ENCODE results near the gene USP34.

Gene USP34

DNA sequence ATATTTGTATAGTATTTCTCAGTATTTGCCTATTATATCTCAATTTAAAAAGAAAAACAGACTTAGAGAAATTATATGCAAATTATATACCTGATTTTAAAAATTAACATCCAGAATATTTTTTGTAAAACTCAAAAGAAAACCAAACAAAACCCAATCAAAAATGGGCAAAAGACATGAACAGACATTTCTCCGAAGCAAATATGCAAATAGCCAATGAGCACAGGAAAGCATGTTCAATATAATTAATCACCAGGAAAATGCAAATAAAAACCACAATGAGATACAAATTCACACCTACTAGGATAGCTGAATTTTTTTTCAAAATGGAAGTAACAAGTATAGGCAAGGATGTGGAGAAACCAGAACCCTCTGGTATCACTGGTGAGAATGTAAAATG lies 108.0 kb downstream of the USP34 start:
- DNase-seq, result no peak

DNA sequence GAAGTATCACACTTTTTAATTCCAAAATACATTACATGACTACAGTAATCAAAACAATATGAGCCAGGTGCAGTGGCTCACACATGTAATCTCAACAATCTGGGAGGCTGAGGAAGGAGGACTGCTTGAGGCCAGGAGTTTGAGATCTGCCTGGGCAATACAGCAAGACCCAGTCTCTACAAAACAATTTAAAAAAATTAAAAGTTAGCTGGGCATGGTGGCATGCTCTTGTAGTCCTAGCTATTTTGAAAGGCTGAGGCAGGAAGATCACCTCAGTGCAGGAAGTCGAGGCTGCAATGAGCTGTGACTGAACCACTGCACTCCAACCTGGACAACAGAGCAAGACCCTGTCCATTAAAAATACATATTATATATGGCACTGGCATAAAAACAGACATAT lies 109.8 kb downstream of the USP34 start:
- DNase-seq, result no peak

DNA sequence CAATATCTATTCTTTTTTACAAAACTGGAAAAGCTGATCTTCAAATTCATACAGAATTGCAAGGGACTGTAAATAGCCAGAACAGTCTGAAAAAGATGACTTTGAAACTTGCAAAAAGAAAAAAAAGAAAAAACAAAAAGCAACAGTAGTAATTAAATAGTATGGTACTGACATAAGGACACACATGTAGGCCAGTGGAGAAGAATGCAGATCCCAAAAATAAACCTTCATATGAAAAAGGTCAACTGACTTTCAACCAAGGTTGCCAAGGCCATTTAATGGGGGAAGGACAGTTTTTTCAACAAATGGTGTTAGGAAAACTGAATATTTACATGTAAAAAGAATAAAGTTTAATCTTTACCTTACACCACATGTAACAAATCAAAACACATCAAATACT lies 111.8 kb downstream of the USP34 start:
- no peak for DNase-seq

DNA sequence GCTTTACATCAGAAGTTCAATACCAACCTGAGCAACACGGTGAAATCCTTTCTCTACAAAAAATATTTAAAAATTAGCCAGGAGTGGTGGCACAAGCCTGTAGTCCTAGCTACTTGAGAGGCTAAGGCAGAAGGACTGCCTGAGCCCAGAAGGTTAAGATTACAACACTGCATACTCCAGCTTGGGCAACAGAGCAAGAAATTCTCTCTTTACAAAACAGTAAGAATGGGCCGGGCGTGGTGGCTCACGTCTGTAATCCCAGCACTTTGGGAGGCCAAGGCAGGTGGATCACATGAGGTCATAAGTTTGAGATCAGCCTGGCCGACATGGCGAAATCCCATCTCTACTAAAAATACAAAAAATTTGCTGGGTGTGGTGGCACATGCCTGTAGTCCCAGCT lies 113.2 kb downstream of the USP34 start:
- DNase-seq, result no peak

DNA sequence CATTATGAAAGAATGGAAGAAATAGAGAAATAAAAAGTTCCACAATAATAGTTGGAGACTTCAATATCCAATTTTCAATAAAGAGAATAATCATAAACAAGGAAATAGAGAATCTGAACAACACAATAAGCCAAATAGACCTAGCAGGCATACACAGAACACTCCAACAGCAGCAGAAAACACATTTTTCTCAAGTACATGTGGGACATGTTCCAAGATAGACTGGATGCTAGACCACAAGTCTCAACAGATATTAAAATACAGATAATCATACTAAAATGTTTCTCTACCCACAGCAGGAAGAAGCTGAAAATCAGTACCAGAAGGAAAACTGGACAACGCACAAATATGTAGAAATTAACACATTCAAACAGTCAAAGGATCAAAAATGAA lies 113.9 kb downstream of the USP34 start:
- no peak for DNase-seq

DNA sequence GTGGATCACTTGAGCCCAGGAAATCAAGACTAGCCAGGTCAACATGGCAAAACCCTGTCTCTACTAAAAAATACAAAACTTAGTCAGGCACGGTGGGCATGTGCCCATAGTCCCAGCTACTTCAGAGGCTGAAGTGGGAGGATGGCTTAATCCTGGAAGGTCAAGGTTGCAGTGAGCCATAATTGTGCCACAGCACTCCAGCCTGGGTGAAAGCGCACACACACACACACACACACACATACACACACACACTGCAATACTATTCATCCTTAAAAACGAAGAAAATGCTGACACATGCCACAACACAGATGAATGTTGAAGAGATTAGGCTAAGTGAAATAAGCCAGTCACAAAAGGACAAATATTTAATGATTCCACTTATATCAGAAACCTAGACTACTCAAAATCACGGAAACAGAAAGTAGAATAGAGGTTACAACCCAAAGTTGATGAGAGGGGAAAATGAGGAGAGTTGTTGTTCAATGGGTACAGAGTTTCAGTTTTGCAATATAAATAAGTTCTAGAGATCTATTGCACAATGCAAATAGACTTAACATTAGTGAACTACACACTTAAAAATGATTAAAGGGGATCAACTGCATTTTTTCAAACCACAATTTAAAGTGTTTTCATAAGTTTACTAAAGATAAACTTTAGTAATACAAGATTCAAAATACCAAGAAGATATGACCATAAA lies 114.5 kb downstream of the USP34 start:
- DNase-seq, result no peak

DNA sequence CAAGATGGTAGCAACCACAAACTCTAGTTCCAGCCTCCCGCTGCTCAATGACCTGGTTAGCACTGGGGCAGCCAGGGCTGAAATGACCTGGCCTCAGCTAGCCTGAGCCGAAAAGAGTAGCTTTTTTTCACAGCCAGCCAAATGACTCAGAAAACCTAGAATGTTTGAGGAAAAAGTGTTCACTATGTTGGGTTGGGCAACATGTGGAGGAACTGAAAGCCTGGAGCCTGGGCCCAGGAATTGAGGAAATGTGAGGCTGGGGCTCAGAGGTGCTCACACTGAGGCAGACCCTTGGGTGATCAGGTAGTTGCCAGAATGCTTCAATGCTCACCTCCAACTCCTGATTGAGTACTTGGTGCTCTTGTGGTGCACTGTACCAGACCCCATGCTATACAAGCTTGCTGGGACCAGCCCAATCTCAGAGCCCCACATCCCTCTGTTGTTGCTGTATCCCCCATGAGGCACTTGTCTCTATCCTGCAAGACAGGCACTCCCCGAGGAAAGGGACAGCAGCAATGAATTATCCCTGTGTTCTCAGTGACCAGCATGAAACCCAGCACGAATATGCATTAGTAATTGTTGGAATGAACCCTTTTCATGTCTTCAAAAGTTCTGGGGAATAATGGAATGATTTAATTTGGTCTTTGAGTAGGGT lies 116.2 kb downstream of the USP34 start:
- no peak for DNase-seq

DNA sequence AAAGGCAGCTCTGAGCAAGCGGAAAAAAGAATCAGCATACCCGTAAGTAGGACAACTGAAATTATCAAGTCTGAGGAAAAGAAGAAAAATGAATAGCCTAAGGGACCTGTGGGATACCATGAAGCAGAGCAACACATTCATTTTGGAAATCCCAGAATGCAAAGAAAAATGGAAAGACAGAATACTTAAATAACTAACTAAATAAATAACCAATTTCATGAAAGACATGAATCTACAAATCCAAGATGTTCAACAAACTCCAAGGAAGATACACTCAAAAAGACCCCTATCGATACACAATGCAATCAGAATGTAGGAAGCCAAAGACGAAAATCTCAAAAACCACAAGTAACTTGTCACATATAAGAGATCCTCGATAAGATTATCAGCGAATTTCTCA lies 117.0 kb downstream of the USP34 start:
- no peak for DNase-seq

DNA sequence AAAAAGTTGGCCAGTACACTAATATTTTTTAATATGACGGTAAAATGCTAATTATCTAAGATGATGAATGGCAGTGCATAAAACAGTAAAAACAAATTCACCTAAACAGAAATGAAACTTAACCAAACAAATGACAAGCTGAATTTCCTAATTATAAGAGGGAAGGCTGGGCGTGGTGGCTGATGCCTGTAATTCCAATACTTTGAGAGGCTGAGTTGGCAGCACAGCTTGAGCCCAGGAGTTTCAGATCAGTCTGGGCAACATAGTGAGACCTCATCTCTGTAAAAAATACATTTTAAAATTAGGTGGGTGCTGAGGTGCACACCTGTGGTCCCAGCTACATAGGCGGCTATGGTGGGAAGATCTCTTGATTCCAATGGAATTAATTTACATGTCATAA lies 120.1 kb downstream of the USP34 start:
- DNase-seq, result no peak

DNA sequence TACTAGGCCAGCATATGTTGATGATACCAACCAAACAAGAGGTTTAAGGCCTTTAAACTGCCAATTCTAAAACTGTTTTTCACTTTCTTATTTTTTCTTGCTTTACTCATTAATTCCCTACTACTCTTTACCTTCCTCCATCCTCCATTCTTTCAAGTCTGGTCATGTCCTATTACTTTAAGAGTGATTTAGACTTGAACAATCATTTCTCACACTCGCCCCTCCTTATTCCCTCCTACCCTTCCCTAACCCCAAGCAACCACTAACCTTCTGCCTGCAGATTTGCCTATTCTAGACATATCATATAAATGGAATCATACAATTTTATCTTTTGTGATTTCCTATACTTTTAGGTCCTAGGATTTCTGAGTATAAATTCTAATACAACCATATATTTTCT lies 127.7 kb downstream of the USP34 start:
- DNase-seq, result no peak

DNA sequence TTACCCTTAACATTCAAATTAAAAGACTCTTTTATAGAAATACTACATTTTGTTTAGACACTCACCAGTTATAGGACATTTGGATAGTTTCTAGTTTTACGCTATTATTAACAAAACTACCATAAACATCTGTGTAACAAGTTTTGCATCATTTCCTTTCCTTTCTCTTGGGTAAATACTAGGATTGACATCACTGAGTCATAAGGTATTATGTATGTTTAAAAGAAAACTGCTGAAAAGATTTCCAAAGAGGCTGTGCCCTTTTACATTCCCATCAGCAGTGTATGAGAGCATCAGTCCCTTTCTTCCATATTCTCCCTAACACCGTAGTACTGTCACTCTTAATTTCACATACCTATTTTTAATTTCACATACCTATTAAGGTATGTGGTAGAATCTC lies 130.6 kb downstream of the USP34 start:
- no peak for DNase-seq

DNA sequence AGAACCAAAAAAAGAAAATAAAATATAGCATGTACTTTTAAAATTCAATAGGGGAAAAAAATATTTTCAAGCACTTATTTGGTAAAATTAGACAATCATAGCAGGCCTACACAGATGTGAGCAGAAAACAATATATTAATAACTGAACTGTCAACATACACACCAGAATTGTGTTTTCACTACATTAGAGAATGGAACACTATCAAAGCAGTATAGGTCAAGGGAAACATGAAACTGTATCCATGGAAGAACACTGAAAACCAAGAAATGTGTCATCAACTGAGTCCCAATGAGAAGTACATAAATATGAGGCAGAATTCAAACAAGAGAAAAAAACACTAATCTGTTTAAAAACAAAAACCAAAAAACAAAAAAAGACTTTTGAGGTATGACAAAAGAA lies 132.4 kb downstream of the USP34 start:
- DNase-seq, result no peak

DNA sequence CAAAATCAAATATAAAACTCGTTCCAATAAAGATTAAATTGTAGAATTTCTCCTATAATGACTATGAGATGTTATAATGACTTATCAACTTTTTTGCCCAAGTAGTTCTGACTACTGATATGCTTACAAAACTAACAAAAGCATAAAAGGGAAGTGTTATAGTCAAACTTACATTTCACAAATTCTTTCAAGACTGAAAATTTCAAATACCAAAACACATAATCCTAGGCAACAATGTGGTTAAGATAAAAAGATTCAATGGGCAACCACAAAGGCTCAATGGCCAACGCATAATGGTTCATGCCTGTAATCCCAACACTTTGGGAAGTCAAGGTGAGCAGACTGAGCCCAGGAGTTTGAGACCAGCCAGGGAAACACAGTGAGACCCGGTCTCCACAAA lies 135.7 kb downstream of the USP34 start:
- DNase-seq, result no peak

DNA sequence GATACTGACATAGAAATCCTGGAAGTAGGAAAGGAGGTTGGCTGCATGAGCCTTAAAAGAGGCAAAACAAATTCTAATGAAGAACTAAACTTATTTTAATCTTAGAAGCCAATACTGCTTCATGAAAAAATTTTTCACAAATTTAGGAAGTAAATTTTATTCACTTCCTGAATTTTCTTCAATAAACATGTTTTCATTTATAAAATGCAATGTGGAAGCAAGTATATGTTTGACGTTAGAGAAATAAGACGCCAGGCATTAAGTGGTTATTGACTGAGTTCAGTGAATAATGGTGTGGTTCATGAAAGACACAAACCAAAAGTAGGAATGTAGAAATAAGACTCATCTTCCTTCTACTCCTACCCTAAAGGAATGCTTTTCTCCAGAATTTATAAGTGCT lies 136.4 kb downstream of the USP34 start:
- no peak for DNase-seq

DNA sequence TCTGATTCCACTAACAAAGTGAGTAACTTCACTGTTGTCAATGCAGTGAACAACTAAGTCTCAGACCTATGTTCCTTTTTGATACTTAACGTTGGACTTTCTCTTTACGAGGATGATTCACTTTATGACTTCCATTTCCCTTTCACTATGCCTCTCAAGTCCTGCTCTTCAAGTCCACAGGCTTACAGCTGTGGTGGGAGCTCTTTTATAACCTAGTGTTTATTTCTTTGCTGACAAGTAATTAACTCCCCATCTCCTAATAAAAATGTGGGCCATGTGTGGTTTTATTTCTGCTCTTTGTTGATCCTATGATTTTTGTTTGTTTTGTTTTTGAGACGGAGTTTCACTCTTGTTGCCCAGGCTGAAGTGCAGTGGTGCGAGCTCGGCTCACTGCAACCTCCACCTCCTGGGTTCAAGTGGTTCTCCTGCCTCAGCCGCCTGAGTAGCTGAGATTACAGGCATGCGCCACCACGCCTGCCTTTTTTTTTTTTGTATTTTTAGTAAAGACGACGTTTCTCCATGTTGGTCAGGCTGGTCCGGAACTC lies 142.1 kb downstream of the USP34 start:
- no peak for DNase-seq

DNA sequence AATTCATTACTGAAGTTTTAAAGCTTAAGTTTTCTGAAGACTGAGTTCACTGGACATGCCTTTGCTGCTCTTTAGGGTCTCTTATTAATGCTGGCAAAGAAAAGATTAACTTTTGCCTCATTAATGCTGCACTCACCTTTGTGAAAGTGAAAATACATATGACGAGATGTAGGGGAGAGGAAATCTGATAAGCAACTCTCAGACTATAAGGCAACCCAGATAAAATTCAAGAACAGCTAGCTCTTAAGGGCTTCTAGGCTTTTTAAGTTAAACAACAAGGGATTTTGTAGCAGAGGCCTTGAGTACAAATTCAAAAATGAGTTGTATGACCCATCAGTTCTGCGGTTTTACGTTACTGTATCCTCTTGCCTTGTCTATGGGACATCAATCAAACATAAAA lies 143.7 kb downstream of the USP34 start:
- DNase-seq, result no peak

DNA sequence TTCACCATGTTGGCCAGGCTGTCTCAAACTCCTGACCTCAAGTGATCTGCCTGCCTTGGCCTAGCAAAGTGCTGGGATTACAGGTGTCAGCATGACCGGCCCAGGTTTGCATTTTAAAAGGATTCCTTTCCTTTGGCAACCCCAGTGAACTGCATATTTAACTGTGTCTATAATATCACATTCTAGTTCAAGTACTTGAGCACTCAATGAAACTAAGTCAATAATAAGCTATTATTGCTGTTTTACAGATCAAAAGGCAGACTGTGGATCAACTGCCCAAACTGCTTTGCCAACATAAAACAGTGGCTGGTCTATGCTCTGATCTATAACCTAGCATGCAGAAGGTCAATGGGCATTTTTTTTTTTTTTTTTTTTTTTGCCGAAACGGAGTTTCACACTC lies 144.5 kb downstream of the USP34 start:
- DNase-seq, result no peak

DNA sequence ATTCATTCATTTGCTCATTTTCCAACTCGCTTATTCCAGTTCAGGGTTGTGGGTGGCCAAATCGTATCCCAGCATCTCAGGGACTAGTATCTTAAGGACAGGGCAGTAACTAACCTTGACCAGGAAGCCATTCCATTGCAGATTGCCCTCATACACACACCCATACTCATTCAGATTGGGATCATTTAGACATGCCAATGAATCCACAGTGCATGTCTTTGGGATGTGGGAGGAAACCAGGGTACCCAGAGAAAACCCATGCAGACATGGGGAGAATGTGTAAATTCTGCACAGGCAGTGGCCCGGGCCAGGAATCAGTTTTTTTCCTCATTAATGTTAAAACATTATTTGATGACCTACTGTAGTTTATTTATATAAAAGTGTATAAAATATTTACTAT lies 150.7 kb downstream of the USP34 start:
- no peak for DNase-seq

DNA sequence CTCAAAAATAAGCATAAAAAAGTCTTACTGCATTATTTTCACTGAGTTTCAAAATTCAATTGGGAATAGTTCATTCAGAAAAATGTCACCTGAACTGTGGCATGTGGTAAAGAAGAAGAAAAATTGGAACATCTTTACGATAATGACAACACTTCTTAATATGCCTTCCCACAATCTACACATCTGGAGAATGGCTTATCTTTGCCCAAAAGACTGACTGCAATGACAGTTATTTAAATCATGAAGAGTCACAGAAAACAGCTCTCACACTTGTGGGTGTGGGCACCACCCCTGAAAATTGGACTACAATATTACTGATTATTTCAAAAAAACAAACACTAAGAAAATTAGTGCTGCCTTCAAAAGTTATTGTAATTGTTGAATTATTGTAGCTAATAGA lies 152.3 kb downstream of the USP34 start:
- no peak for DNase-seq

DNA sequence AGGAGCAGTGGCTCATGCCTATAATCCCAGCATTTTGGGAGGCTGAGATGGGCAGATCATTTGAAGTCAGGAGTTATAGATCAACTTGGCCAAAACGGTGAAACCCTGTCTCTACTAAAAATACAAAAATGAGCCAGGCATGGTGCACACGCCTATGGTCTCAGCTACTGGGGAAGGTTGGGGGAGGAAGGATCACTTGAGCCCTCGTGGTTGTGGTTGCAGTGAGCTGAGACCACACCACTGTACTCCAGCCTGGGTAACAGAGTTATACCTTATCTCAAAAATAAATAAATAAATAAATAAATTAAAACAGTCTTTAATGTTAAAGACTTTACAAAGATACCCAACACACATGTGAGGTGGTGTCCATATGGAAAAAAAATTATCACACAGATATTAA lies 174.9 kb downstream of the USP34 start:
- DNase-seq, result no peak

DNA sequence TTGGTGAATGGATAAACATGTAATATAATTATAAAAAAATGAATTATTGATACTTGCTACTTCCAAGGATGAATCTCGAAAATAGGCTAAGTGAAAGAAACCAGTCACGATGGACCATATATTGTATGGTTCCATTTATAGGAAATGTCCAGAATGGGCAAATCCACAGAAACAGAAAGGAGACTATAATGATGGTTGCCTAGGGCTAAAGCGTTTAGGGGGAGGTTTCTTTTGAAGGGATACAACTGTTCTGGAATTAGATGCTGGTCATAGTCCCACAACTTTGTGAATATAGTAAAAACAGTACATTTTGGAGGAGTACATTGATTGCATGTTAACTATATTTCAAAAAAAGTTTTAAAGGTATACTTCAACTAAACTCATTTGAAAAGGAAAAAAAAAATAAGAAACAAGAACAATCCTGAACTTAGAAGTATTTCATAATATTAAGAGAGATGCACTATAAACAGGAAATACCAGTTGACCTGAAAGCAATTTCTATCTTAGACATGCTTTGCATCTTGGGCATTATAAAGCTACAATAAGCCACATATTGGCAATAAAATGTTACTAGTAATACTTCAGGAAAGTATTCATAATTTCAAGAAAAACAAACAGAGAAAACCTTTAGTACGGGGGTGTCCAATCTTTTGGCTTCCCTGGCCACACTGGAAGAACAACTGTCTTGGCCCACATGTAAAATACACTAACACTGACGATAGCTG lies 178.9 kb downstream of the USP34 start:
- DNase-seq, result no peak

DNA sequence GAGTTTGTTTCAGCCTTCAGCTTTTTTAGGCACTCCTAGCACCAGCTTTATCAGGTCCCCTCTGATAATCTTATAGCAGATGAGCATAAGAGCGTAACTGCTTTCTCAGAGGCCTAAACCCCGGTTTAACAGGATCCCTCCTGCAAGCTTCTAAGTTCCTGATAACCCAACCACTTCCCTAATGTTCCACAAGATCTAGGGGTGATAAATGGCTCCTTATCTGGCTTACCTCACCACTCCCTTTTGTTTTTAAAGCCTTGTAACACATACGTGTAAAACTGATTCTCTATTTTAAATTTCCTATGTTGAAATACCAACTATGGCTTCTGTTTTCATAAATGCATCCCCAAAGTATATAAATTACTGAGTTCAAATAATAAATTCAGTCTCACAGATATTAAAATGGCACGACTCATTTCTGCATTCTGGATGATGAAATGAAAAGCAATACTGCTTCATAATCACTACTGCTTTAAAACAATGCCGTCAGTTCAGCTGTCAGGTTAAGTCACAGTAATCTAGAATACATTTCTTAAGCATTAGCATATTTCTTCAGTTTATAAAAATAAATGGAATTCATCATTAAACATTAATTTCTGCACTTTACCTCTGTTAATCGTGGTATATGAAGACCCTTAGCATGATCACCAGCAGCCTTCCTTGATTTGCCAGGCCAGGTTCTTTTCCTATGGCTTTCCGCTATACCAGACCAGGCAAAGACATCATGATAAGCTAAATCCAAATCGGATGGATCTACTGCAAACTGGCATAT lies 182.6 kb downstream of the USP34 start:
- DNase-seq, result no peak

DNA sequence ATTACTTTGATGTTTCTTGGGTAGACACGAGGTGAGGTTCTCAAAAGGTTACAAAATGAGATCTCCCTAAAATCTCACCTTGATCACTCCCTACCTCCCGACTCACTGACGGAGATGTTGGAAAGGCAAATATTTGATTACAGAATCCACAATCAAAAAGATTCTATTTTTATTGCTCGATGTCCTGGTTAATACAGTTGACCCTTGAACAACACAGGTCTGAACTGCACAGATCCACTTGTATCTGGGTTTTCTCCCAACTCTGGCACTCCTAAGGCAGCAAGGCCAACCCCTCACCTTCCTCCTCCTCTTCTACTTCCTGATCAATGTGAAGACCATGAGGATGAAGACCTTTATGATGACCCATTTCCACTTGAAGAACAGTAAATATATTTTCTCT lies 183.6 kb downstream of the USP34 start:
- DNase-seq, result no peak
